A673 (cell line): Measurements from ENCODE around the gene GADD45A. TPM values are rescaled to one million over a fixed set of nuclear protein-coding genes. Genes with fewer than 3 reads are reported as not detected.

Experiments
- BruUV-seq: library from RNA; stranded (reverse); fragments of 400-500 nt; replicated peaks from 2 replicates; lab custom pipeline; 2021; lab: Mats Ljungman, UMichigan
- CTCF ChIA-PET: fragments of 300-600 bp; sonication (Branson Sonifier 250); formaldehyde crosslinking; loops from one replicate; lab custom pipeline; 2022; ENCODE audit warnings: antibody characterized with exemption; lab: Charles Lee
- POLR2A ChIA-PET: fragments of 300-600 bp; sonication (Branson Sonifier 250); formaldehyde crosslinking; loops from one replicate; lab custom pipeline; 2022; ENCODE audit warnings: antibody characterized with exemption; ENCODE audit not compliant: low non-redundant PET; lab: Charles Lee
- DNase-seq: peaks from one replicate; pipeline ENCODE4 v3.0.0-alpha.2; 2015; ENCODE audit warnings: low spot score
- H3K27ac ChIP-seq: fragments of 200-600 bp; sonication (generic); 2 replicates; pipeline ENCODE4 v1.5.1; 2016; ENCODE audit warnings: mixed run types, low read depth, mild to moderate bottlenecking, mixed read lengths, antibody characterized with exemption, low read length; ENCODE audit not compliant: poor library complexity, severe bottlenecking
- H3K27me3 ChIP-seq: fragments of 200-600 bp; sonication (generic); replicated peaks from 2 replicates; pipeline ENCODE4 v1.6.1; 2017; ENCODE audit warnings: mixed run types, low read depth, mild to moderate bottlenecking, mixed read lengths, antibody characterized with exemption, low read length; ENCODE audit not compliant: insufficient read depth, poor library complexity
- H3K36me3 ChIP-seq: fragments of 200-600 bp; sonication (generic); 2 replicates; pipeline ENCODE4 v1.6.1; 2016; ENCODE audit warnings: mixed run types, mild to moderate bottlenecking, mixed read lengths, antibody characterized with exemption, low read length; ENCODE audit not compliant: insufficient read depth, poor library complexity, severe bottlenecking
- H3K4me1 ChIP-seq: fragments of 200-600 bp; sonication (generic); 2 replicates; pipeline ENCODE4 v1.6.1; 2017; ENCODE audit warnings: mixed run types, mild to moderate bottlenecking, mixed read lengths, antibody characterized with exemption, low read length; ENCODE audit not compliant: insufficient read depth, poor library complexity, severe bottlenecking
- H3K4me3 ChIP-seq: fragments of 200-600 bp; sonication (generic); 2 replicates; pipeline ENCODE4 v1.5.1; 2016; ENCODE audit warnings: low read depth, mixed run types, mild to moderate bottlenecking, mixed read lengths, low read length; ENCODE audit not compliant: poor library complexity, severe bottlenecking
- H3K9me3 ChIP-seq: fragments of 200-600 bp; sonication (generic); 2 replicates; pipeline ENCODE4 v1.6.1; 2016; ENCODE audit warnings: mixed run types, low read depth, mild to moderate bottlenecking, mixed read lengths, antibody characterized with exemption, low read length; ENCODE audit not compliant: poor library complexity, severe bottlenecking
- EZH2 ChIP-seq: fragments of 200-600 bp; sonication (generic); IDR thresholded peaks from 2 replicates; pipeline ENCODE4 v1.6.1; 2017; ENCODE audit warnings: borderline replicate concordance, low read depth, mild to moderate bottlenecking, mixed read lengths, antibody characterized with exemption, low read length; ENCODE audit not compliant: poor library complexity, severe bottlenecking
- intact Hi-C: fragments of 100-400 bp; cut with micrococcal nuclease; formaldehyde crosslinking; loops from one replicate; pipeline ENCODE4 v1.10.0; 2022; ENCODE audit not compliant: unreplicated experiment
- total RNA-seq: library from RNA; stranded (reverse); gene quantifications from 2 replicates; pipeline ENCODE4 v1.2.3, GENCODE V29; 2021
- TF ChIP-seq, protein P1 (sequence below): fragments of 300-800, 200-600 bp; sonication (generic); conservative IDR thresholded peaks from 2 replicates; pipeline ENCODE4 v1.5.1; 2017; ENCODE audit warnings: low read depth, mild to moderate bottlenecking, antibody characterized with exemption, low read length, moderate library complexity, mixed read lengths

GADD45A gene
- total RNA-seq, 1 experiment from 2014 or later, result 39.7 TPM

DNA sequence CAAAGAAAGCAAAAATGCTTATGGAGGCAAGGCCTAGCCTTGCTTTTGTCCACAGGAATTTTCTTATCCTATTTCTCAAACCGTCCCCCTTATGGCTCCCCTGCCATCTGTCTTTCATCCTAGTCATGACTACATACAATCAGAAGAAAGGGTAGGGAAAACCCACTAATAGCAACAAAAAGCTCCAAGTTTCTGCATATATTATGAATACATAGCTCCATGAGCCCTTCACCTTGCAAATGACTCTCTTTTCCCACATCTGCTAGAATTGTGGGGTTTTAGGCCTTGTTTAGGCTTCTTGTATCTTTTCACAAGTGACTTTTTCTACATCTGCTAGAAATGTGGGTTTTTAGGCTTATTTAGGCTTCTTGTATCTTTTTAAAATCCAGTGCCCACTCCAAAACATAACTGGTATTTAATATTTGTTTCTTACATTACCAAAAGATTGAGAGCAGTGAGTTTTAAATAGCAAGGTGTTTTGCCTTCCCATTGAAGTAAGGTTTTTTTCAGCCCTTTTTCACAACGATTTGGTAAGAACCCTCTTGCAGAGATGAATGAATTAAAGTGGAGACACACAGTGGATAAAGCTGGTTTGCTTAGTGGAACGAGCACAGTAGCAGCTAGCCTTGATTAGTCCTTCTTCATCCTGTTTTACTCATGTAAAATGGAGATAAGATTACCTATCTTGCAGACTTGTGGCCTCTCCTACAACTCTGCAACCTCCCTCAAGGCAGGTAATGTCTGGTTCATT lies 4.4 kb downstream of the GADD45A start:
- Histone ChIP-seq H3K27me3 (no peaks in the 10 kb centered on the region), H3K4me1 (peaks cover 18% of the 10 kb centered on the region), H3K36me3 (peaks cover 31% of the 10 kb centered on the region), H3K4me3 (no peak overlapping the region), H3K9me3 (no peaks in the 10 kb centered on the region), H3K27ac (peak overlapping the region; percentile 4)
- TF ChIP-seq, protein P1, sequence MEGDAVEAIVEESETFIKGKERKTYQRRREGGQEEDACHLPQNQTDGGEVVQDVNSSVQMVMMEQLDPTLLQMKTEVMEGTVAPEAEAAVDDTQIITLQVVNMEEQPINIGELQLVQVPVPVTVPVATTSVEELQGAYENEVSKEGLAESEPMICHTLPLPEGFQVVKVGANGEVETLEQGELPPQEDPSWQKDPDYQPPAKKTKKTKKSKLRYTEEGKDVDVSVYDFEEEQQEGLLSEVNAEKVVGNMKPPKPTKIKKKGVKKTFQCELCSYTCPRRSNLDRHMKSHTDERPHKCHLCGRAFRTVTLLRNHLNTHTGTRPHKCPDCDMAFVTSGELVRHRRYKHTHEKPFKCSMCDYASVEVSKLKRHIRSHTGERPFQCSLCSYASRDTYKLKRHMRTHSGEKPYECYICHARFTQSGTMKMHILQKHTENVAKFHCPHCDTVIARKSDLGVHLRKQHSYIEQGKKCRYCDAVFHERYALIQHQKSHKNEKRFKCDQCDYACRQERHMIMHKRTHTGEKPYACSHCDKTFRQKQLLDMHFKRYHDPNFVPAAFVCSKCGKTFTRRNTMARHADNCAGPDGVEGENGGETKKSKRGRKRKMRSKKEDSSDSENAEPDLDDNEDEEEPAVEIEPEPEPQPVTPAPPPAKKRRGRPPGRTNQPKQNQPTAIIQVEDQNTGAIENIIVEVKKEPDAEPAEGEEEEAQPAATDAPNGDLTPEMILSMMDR, result no peak
- TF ChIP-seq EZH2, result no peak
- BruUV-seq, result no TSS peak
- POLR2A ChIA-PET, result interaction anchor here (0.7 to 0.8 kb wide), 2 partner anchors 42 to 136 kb away, joined by 3 to 4 read pairs; no protein-coding TSS in a partner anchor
- CTCF ChIA-PET, result no interaction called here
- DNase-seq, result no peak
- intact Hi-C loops, result loop anchor here (10.0 kb wide), 1 partner anchor 145 kb away; the partner anchor contains the start of gene GNG12

DNA sequence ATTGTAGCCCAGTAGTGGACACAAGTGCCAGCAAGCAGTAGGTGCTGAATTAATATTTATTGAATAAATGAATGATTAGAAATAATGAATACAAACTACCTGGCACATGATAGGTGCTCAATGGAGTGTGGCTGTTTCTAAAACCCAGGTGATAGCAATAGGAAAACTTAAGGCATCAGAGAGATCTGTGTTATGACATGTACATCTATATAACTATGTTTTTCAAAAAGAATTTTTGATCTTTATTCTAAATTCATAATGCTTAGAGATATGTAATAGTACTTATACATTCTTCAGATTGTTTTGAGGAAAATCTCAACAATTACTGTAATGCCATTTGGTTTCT lies 5.0 kb downstream of the GADD45A start:
- Histone ChIP-seq H3K4me1 (peaks cover 18% of the 10 kb centered on the region), H3K27me3 (no peaks in the 10 kb centered on the region), H3K27ac (no peak overlapping the region), H3K4me3 (no peak overlapping the region), H3K36me3 (peaks cover 31% of the 10 kb centered on the region), H3K9me3 (no peaks in the 10 kb centered on the region)
- TF ChIP-seq EZH2, result no peak
- TF ChIP-seq, protein P1, result no peak
- ChIA-PET POLR2A (interaction anchor here (0.8 kb wide), 1 partner anchor 136 kb away, joined by 3 read pairs; no protein-coding TSS in a partner anchor), CTCF (no interaction called here)
- BruUV-seq, result no TSS peak
- intact Hi-C loops, result no loop called here
- no peak for DNase-seq

DNA sequence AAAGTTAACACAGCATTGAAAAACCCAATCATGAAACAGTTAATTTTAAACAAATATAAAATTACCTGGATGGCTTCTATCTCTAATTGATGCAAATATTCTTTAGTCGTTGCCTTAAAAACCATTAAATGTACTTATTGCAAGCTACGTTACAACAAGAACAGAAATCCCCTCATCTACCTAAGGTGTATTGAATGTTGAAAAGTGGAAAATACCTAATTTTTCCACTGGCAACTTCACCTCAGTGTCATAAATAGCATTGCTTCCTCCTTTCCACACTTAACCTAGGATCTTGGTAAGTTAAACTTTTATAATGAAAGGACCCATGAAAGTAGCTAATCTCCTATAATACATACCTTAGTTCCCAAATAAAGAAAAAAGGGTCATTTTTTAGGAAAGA lies 5.4 kb downstream of the GADD45A start:
- ChIA-PET CTCF (no interaction called here), POLR2A (no interaction called here)
- BruUV-seq, result no TSS peak

More for the DNA sequence above, 5.4 kb downstream of the GADD45A start:
- no peak for DNase-seq
- Histone ChIP-seq H3K9me3 (no peaks in the 10 kb centered on the region), H3K36me3 (peaks cover 31% of the 10 kb centered on the region), H3K27me3 (no peaks in the 10 kb centered on the region), H3K27ac (no peak overlapping the region), H3K4me1 (peaks cover 18% of the 10 kb centered on the region), H3K4me3 (no peak overlapping the region)
- TF ChIP-seq, protein P1, result no peak
- no peak for TF ChIP-seq EZH2
- intact Hi-C loops, result no loop called here
